Activated CD8-positive, alpha-beta T cell treated with anti-CD3 and anti-CD28 coated beads for 36 hours (primary cell): Measurements from ENCODE around the gene IL17F. TPM values are rescaled to one million over a fixed set of nuclear protein-coding genes. Genes with fewer than 3 reads are reported as not detected.
A peak's percentile ranks its signal among the peaks of the same experiment; 100 is the strongest.

ENCODE experiments used
- ATAC-seq: fragments of 200-7000 bp; cut with Tn5 transposase; one replicate; pipeline ENCODE4 v1.10.0; 2021; ENCODE audit warnings: mild to moderate bottlenecking, moderate library complexity
- CTCF ChIA-PET: fragments of 350-600 bp; sonication (Branson Sonifier 250); formaldehyde crosslinking; loops from one replicate; lab custom pipeline; 2021; ENCODE audit warnings: antibody characterized with exemption; lab: Charles Lee
- POLR2A ChIA-PET: fragments of 350-600 bp; sonication (Branson Sonifier 250); formaldehyde crosslinking; loops from one replicate; lab custom pipeline; 2021; ENCODE audit warnings: antibody characterized with exemption; lab: Charles Lee
- DNase-seq: peaks from one replicate; pipeline ENCODE4 v3.0.0-alpha.2; 2020
- H3K27ac Mint-ChIP-seq: one replicate; pipeline ENCODE4 v1.8.0; 2021; ENCODE audit warnings: mild to moderate bottlenecking, mixed read lengths
- H3K27me3 Mint-ChIP-seq: one replicate; pipeline ENCODE4 v1.8.0; 2021; ENCODE audit warnings: mixed read lengths
- H3K36me3 Mint-ChIP-seq: one replicate; pipeline ENCODE4 v1.8.0; 2021; ENCODE audit warnings: low read depth, mixed read lengths
- H3K4me1 Mint-ChIP-seq: one replicate; pipeline ENCODE4 v1.8.0; 2021; ENCODE audit warnings: low read depth, mixed read lengths
- H3K4me3 Mint-ChIP-seq: one replicate; pipeline ENCODE4 v1.8.0; 2021; ENCODE audit warnings: mild to moderate bottlenecking, moderate library complexity, mixed read lengths
- H3K9me3 Mint-ChIP-seq: one replicate; pipeline ENCODE4 v1.8.0; 2021; ENCODE audit warnings: mixed read lengths
- CTCF ChIP-seq: fragments of 200-600 bp; IDR thresholded peaks from one replicate; pipeline ENCODE4 v1.8.0; 2022; ENCODE audit warnings: antibody characterized with exemption, mild to moderate bottlenecking
- intact Hi-C: fragments of 100-400 bp; cut with micrococcal nuclease; formaldehyde crosslinking; loops from one replicate; pipeline ENCODE4 v1.10.0; 2022
- total RNA-seq, 2 experiments: library from RNA; stranded (reverse); gene quantifications; one replicate each; pipeline ENCODE4 v1.2.3, GENCODE V29; 2021

Gene IL17F
- total RNA-seq, 2 experiments from 2014 or later: 0.76 to 0.86 TPM

- ATAC-seq: no peak
- peak overlapping the region; percentile 64 for H3K27ac Mint-ChIP-seq
- intact Hi-C loops: loop anchor here (10.0 kb wide), 1 partner anchor 382 kb away; no protein-coding TSS in a partner anchor
- H3K4me3 Mint-ChIP-seq: no peak overlapping the region
- H3K27me3 Mint-ChIP-seq: no peaks in the 10 kb centered on the region
- no peak for DNase-seq
- ChIA-PET POLR2A (interaction anchor here (0.8 to 6.1 kb wide), 14 partner anchors 9 to 1301 kb away, joined by 3 to 54 read pairs (median 10); partner anchors contain the start of genes EFHC1 and PAQR8), CTCF (interaction anchor here (0.9 to 8.9 kb wide), 16 partner anchors 10 to 382 kb away, joined by 3 to 201 read pairs (median 6); partner anchors contain the start of genes EFHC1 and PAQR8)
- peaks cover 57% of the 10 kb centered on the region for H3K36me3 Mint-ChIP-seq
- no peaks in the 10 kb centered on the region for H3K9me3 Mint-ChIP-seq
- no peak for TF ChIP-seq CTCF
- peaks cover 61% of the 10 kb centered on the region for H3K4me1 Mint-ChIP-seq
Measured at GRCh38 chr6:52283111-52283510, 38.8 kb upstream of the IL17F start.

- intact Hi-C loops: no loop called here
- peaks cover 33% of the 10 kb centered on the region for H3K4me1 Mint-ChIP-seq
- no peaks in the 10 kb centered on the region for H3K27me3 Mint-ChIP-seq
- no peak overlapping the region for H3K4me3 Mint-ChIP-seq
- no peaks in the 10 kb centered on the region for H3K9me3 Mint-ChIP-seq
- DNase-seq: no peak
- ATAC-seq: no peak
- no peak for TF ChIP-seq CTCF
- peaks cover 84% of the 10 kb centered on the region for H3K36me3 Mint-ChIP-seq
- CTCF ChIA-PET: interaction anchor here (1.5 to 3.3 kb wide), 3 partner anchors 9 to 13 kb away, joined by 5 to 26 read pairs (median 11); partner anchors contain the start of gene MCM3
- H3K27ac Mint-ChIP-seq: no peak overlapping the region
- POLR2A ChIA-PET: interaction anchor here (0.6 to 5.8 kb wide), 5 partner anchors 8 to 144 kb away, joined by 3 to 54 read pairs (median 12); partner anchors contain the start of genes EFHC1 and MCM3
Measured at GRCh38 chr6:52276130-52276529, 31.8 kb upstream of the IL17F start.

- ChIA-PET CTCF (interaction anchor here (1.0 to 2.7 kb wide), 6 partner anchors 8 to 391 kb away, joined by 3 to 17 read pairs (median 4); no protein-coding TSS in a partner anchor), POLR2A (interaction anchor here (2.9 to 5.8 kb wide), 2 partner anchors 8 to 12 kb away, joined by 21 to 54 read pairs; partner anchors contain the start of gene MCM3)
- peak overlapping the region; percentile 6 for H3K27ac Mint-ChIP-seq
Measured at GRCh38 chr6:52271852-52272460, 27.7 kb upstream of the IL17F start.

GRCh38 chr6:52263709-52264540 lies 19.6 kb upstream of the IL17F start:
- POLR2A ChIA-PET: interaction anchor here (1.0 to 5.7 kb wide), 12 partner anchors 10 to 136 kb away, joined by 3 to 36 read pairs (median 6); partner anchors contain the start of gene MCM3
- CTCF ChIA-PET: interaction anchor here (0.7 to 6.3 kb wide), 35 partner anchors 9 to 166 kb away, joined by 3 to 121 read pairs (median 6); partner anchors contain the start of genes IL17A, IL17F and MCM3
- Mint-ChIP-seq H3K4me1 (peaks cover 12% of the 10 kb centered on the region), H3K36me3 (peaks cover 71% of the 10 kb centered on the region), H3K27ac (peak overlapping the region; percentile 31), H3K27me3 (no peaks in the 10 kb centered on the region), H3K9me3 (no peaks in the 10 kb centered on the region), H3K4me3 (no peak overlapping the region)
- ATAC-seq (peak; percentile 83), DNase-seq (peak; percentile 78)
- peak; percentile 90 for TF ChIP-seq CTCF
- intact Hi-C loops: loop anchor here (2.0 kb wide), 1 partner anchor 101 kb away; no protein-coding TSS in a partner anchor

More at GRCh38 chr6:52271852-52272460, 27.7 kb upstream of the IL17F start:
- intact Hi-C loops: no loop called here
- Mint-ChIP-seq H3K36me3 (peaks cover 84% of the 10 kb centered on the region), H3K4me1 (peaks cover 8% of the 10 kb centered on the region), H3K4me3 (no peak overlapping the region), H3K9me3 (no peaks in the 10 kb centered on the region), H3K27me3 (no peaks in the 10 kb centered on the region)
- TF ChIP-seq CTCF: no peak
- DNase-seq: no peak
- no peak for ATAC-seq
